Nephron progenitor cell (in vitro differentiated cells): Measurements from ENCODE around the gene OXSR1.
"Not testable (repeated sequence)": the region's sequence is repeated elsewhere in the genome, so short reads cannot be mapped to it uniquely, and the experiment has no call there.

Experiments used
- DNase-seq: peaks from one replicate; pipeline ENCODE4 v3.0.0; 2021
- H3K27ac Mint-ChIP-seq: 2 replicates; pipeline ENCODE4 v1.8.0; 2021; ENCODE audit warnings: mild to moderate bottlenecking, moderate library complexity, mixed read lengths
- H3K27me3 Mint-ChIP-seq: 2 replicates; pipeline ENCODE4 v1.8.0; 2021; ENCODE audit warnings: mild to moderate bottlenecking, low read depth, mixed read lengths; ENCODE audit not compliant: poor library complexity
- H3K36me3 Mint-ChIP-seq: 2 replicates; pipeline ENCODE4 v1.8.0; 2021; ENCODE audit warnings: low read depth, mixed read lengths
- H3K4me1 Mint-ChIP-seq: 2 replicates; pipeline ENCODE4 v1.8.0; 2021; ENCODE audit warnings: mixed read lengths
- H3K4me3 Mint-ChIP-seq: 2 replicates; pipeline ENCODE4 v1.8.0; 2021; ENCODE audit warnings: mild to moderate bottlenecking, moderate library complexity, mixed read lengths
- H3K9me3 Mint-ChIP-seq: 2 replicates; pipeline ENCODE4 v1.8.0; 2021; ENCODE audit warnings: mild to moderate bottlenecking, moderate library complexity, mixed read lengths
- CTCF ChIP-seq: fragments of 200-600 bp; sonication (generic); IDR thresholded peaks from 2 replicates; pipeline ENCODE4 v1.5.0; 2021; ENCODE audit warnings: antibody characterized with exemption

The OXSR1 gene

GRCh38 chr3:38133557-38134405 is 31.6 kb upstream of the OXSR1 start:
- Mint-ChIP-seq H3K27ac (no peak overlapping the region), H3K36me3 (peaks cover 30% of the 10 kb centered on the region), H3K27me3 (peaks cover 9% of the 10 kb centered on the region), H3K4me1 (peaks cover 29% of the 10 kb centered on the region), H3K4me3 (peak overlapping the region; percentile 28), H3K9me3 (no peaks in the 10 kb centered on the region)
- DNase-seq: no peak
- no peak for TF ChIP-seq CTCF

GRCh38 chr3:38134517-38135143 is 30.7 kb upstream of the OXSR1 start:
- Mint-ChIP-seq H3K36me3 (peaks cover 22% of the 10 kb centered on the region), H3K27me3 (peaks cover 17% of the 10 kb centered on the region), H3K4me1 (peaks cover 37% of the 10 kb centered on the region), H3K4me3 (peak overlapping the region; percentile 90)
- not testable (repeated sequence) for H3K9me3 Mint-ChIP-seq, DNase-seq, H3K27ac Mint-ChIP-seq

GRCh38 chr3:38135621-38136277 is 29.6 kb upstream of the OXSR1 start:
- Mint-ChIP-seq H3K27ac (peak overlapping the region; percentile 62), H3K4me3 (peak overlapping the region; percentile 90), H3K27me3 (peaks cover 17% of the 10 kb centered on the region), H3K36me3 (peaks cover 15% of the 10 kb centered on the region), H3K4me1 (peaks cover 41% of the 10 kb centered on the region)
- DNase-seq, H3K9me3 Mint-ChIP-seq: not testable (repeated sequence)

- H3K9me3 Mint-ChIP-seq: no peaks in the 10 kb centered on the region
- peak overlapping the region; percentile 90 for H3K4me3 Mint-ChIP-seq
- no peak for DNase-seq
- H3K36me3 Mint-ChIP-seq: peaks cover 19% of the 10 kb centered on the region
- no peak for TF ChIP-seq CTCF
- H3K27me3 Mint-ChIP-seq: peaks cover 17% of the 10 kb centered on the region
- H3K4me1 Mint-ChIP-seq: peaks cover 41% of the 10 kb centered on the region
- H3K27ac Mint-ChIP-seq: peak overlapping the region; percentile 62
Measured at GRCh38 chr3:38136393-38136776, 29.0 kb upstream of the OXSR1 start.

GRCh38 chr3:38136777-38137614 is 28.3 kb upstream of the OXSR1 start, which contains the start of gene ACAA1:
ACAA1 (minus strand) TSS chr3:38137127; CDS start chr3:38137035, 92 bp downstream.
- H3K4me1 Mint-ChIP-seq: peaks cover 41% of the 10 kb centered on the region
- H3K27me3 Mint-ChIP-seq: peaks cover 17% of the 10 kb centered on the region
- TF ChIP-seq CTCF: no peak
- H3K36me3 Mint-ChIP-seq: peaks cover 22% of the 10 kb centered on the region
- no peaks in the 10 kb centered on the region for H3K9me3 Mint-ChIP-seq
- H3K27ac Mint-ChIP-seq: peak within 1 kb of the TSS; percentile 90
- peak; percentile 99 for DNase-seq
- peak within 1 kb of the TSS; percentile 90 for H3K4me3 Mint-ChIP-seq

GRCh38 chr3:38137615-38138348 is 27.6 kb upstream of the OXSR1 start:
- no peak for DNase-seq
- Mint-ChIP-seq H3K27me3 (peaks cover 17% of the 10 kb centered on the region), H3K4me3 (peak overlapping the region; percentile 90), H3K36me3 (peaks cover 22% of the 10 kb centered on the region), H3K9me3 (no peaks in the 10 kb centered on the region), H3K4me1 (peaks cover 41% of the 10 kb centered on the region), H3K27ac (peak overlapping the region; percentile 90)
- no peak for TF ChIP-seq CTCF
